Kidney epithelial cell (primary cell): ENCODE results near the gene MAPK1IP1L. TPM values are rescaled to one million over a fixed set of nuclear protein-coding genes. Genes with fewer than 3 reads are reported as not detected.

Source experiments
- DNase-seq: peaks from one replicate; pipeline ENCODE4 v3.0.0-alpha.2; 2010; ENCODE audit warnings: low read depth
- H3K27me3 ChIP-seq: 2 replicates; pipeline ENCODE4 v1.6.0; 2011; ENCODE audit warnings: low read length; ENCODE audit not compliant: control insufficient read depth, insufficient read depth
- H3K36me3 ChIP-seq: 2 replicates; pipeline ENCODE4 v1.5.1; 2011; ENCODE audit warnings: low read length; ENCODE audit not compliant: control insufficient read depth, insufficient read depth
- H3K4me3 ChIP-seq: 2 replicates; pipeline ENCODE4 v1.5.1; 2011; ENCODE audit warnings: low read depth, mild to moderate bottlenecking, control low read depth, low read length
- total RNA-seq: library from RNA; depleted of rRNA; stranded (reverse); fragments of >200 nt; gene quantifications from 2 replicates; pipeline ENCODE4 v1.2.3, GENCODE V29; 2015
- TF ChIP-seq, protein P1 (sequence below): IDR thresholded peaks from 2 replicates; pipeline ENCODE4 v1.5.1; 2011; ENCODE audit warnings: mild to moderate bottlenecking, moderate library complexity, low read length, control low read depth, inconsistent platforms; ENCODE audit not compliant: insufficient read depth, poor library complexity, severe bottlenecking

Gene MAPK1IP1L
- total RNA-seq, 1 donor from 2014 or later, result 114 TPM

DNA sequence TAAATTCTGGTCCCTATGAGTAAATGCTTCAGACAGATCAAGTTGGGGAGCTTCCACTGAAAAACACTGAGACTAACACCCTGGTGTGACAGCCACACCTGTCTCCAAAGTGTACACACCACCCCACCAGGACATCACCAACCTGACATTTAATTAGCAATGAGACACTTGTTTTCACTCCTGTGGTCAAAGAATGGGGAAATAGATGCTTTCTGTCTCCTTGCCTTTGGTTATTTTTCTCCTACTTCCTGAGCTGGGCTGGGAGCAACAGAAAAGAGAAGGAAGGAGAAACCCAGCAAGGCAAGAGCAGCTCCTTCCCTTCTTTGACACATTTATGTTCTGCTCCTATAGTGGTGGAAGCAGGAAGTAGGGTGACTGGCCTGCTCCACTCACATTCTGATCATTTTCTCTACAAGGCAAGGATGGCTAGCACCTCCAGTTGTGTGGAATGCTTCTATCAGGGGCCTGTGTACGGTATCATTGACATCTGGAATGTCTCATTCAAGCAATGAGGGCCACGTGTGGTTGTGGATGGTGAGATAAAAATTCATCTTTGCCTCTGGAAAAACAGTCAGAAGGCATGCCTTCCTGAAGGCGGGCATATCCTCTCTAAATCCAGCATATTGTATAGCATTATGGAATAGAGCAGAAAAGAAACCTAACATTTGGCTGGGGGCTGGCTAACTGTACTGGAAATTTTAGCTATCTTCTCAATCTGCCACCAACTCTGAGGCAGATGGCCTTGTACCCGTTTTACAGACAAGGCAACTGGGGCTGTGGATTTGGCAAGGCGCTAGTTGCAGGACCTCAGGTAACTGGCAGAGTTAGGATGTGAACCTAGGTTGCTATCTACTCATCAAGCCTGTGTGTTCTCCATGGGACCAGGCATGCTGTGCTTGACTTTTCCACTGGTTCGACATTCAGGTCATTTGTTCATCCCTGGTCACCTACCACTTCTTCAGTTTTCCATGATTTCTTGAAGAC, 52.8 kb downstream of the MAPK1IP1L start:
- TF ChIP-seq, protein P1, sequence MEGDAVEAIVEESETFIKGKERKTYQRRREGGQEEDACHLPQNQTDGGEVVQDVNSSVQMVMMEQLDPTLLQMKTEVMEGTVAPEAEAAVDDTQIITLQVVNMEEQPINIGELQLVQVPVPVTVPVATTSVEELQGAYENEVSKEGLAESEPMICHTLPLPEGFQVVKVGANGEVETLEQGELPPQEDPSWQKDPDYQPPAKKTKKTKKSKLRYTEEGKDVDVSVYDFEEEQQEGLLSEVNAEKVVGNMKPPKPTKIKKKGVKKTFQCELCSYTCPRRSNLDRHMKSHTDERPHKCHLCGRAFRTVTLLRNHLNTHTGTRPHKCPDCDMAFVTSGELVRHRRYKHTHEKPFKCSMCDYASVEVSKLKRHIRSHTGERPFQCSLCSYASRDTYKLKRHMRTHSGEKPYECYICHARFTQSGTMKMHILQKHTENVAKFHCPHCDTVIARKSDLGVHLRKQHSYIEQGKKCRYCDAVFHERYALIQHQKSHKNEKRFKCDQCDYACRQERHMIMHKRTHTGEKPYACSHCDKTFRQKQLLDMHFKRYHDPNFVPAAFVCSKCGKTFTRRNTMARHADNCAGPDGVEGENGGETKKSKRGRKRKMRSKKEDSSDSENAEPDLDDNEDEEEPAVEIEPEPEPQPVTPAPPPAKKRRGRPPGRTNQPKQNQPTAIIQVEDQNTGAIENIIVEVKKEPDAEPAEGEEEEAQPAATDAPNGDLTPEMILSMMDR, result no peak
- no peak for DNase-seq
- no peak overlapping the region for H3K4me3 ChIP-seq
- H3K36me3 ChIP-seq, result no peaks in the 10 kb centered on the region
- no peaks in the 10 kb centered on the region for H3K27me3 ChIP-seq

DNA sequence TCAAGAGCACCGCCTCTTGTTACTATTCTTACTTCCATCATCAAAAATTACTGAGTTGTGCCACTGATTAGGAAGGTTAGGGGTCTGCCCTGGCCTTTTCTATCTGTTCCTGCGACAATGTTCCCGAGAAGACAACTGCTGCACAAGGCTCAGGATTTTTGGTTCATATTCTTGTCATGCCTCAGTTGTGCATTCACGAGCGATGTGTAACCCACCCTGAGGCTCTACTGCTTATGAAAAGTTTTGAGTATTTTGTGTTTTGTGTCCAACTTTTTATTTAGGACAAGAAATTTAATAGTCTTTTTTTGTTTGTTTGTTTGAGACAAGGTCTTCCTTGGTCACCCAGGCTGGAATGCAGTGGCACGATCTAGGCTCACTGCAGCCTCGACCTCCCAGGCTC, 54.5 kb downstream of the MAPK1IP1L start:
- TF ChIP-seq, protein P1, result no peak
- no peak for DNase-seq
- no peak overlapping the region for H3K4me3 ChIP-seq
- no peaks in the 10 kb centered on the region for H3K36me3 ChIP-seq
- H3K27me3 ChIP-seq, result no peaks in the 10 kb centered on the region

DNA sequence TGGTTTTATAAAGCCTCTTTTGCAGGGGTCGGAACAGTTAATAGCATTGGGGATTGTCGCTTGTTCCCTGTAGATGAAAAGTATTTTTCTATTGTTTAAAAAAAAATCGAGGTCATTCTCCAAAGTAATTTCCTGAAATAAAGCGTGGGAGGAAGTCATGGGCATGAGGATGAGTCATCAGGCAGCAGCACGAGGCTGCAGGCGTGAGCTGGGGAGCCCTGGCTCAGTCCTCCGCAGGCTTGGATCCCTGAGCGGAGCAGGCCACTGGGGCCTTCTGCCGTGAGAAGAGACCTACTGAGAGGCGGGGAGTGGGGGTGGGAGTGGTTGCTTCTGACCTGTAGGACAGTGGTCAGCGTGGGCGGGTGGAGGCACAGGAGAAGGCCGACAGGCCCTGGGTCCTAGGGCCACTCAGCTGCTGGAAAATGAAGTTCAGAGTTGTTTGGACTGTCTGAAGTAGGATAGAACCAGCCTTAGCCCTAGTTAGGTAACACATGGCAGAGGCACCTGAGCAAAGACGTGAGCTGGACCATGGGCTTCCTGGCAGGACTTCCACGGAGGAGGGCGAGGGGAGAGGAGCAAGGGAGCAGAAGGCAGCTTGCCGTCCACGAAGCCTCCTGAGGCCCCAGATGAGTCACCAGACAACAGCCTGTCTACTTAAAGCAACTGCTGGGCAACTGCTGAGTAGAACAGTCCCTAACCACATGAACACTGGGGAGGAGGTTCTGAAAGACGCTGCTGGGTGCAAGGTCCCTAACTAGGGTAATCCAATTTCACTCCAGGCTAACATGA, 56.5 kb downstream of the MAPK1IP1L start:
- Histone ChIP-seq H3K27me3 (no peaks in the 10 kb centered on the region), H3K4me3 (no peak overlapping the region), H3K36me3 (no peaks in the 10 kb centered on the region)
- DNase-seq, result peak; percentile 84
- TF ChIP-seq, protein P1, result no peak

DNA sequence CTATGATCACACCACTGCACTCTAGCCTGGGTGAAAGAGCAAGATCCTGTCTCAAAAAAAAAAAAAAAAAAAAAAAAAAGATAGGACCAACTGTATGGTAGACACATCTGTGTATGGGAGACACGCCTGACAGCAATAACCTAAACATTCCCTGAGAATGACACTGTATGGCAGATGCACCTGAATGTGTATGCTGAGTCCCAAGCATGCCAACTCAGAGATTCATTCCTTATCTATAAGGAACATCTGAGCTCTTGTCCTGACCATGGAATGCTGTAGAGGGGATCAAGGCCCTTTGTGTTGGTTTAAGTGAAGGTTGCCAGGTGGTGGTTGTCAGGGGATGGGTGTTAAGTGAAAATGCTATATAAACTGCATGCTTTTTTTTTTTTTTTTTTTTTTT, 58.4 kb downstream of the MAPK1IP1L start:
- no peak for DNase-seq
- Histone ChIP-seq H3K4me3 (no peak overlapping the region), H3K27me3 (no peaks in the 10 kb centered on the region), H3K36me3 (no peaks in the 10 kb centered on the region)
- TF ChIP-seq, protein P1, result no peak

DNA sequence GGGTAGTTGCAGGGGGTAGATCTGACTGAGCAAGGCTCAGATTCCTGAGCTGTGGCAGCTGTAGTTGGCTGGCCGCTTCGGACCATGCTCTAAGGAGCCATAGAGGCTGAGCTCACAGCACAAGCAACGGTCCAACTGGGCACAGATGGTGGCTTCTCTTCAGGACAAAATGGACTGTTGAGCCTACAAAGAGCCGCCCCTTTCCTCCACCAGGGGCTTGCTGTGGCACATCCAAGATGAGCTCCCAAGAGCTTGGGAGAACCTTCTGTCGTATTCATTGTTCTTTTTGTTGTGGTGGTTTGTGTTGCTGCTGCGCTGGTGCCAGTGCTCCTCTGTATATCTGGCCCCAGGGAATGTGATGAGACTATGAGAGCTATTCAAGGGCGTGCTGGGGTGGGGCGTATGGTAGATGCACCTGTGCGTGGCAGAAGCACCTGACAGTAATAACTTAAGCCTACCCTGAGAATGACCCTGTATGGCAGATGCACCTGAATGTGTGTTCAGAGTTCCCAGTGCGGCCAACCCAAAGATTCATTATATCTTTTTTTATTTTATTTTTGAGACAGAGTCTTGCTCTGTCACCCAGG, 59.8 kb downstream of the MAPK1IP1L start:
- Histone ChIP-seq H3K4me3 (no peak overlapping the region), H3K27me3 (no peaks in the 10 kb centered on the region), H3K36me3 (no peaks in the 10 kb centered on the region)
- DNase-seq, result no peak
- TF ChIP-seq, protein P1, result no peak
